Measurements from ENCODE around the gene GPR33. TPM values are rescaled to one million over a fixed set of nuclear protein-coding genes. Genes with fewer than 3 reads are reported as not detected.
"Not testable (repeated sequence)": the region's sequence is repeated elsewhere in the genome, so short reads cannot be mapped to it uniquely, and the experiment has no call there.

Gene GPR33
- total RNA-seq, 1 donor from 2014 or later, result not detected

- H3K4me3 Mint-ChIP-seq (ENCODE audit: unreplicated experiment), result no peak overlapping the region
- peaks cover 4% of the 10 kb centered on the region for H3K36me3 Mint-ChIP-seq (ENCODE audit: unreplicated experiment)
- TF ChIP-seq CTCF (IDR thresholded peaks at IDR 0.05; ENCODE audit: partially characterized antibody, unreplicated experiment), result no peak
- DNase-seq, result no peak
- no peak overlapping the region for H3K27ac Mint-ChIP-seq (ENCODE audit: unreplicated experiment)
- no peaks in the 10 kb centered on the region for H3K9me3 Mint-ChIP-seq (ENCODE audit: unreplicated experiment)
- H3K4me1 Mint-ChIP-seq (ENCODE audit: low read depth, unreplicated experiment), result no peaks in the 10 kb centered on the region
- H3K27me3 Mint-ChIP-seq (ENCODE audit: unreplicated experiment), result no peaks in the 10 kb centered on the region
Measured at GRCh38 chr14:31441273-31442111, 46.3 kb downstream of the GPR33 start.

GRCh38 chr14:31440280-31440679 is 47.6 kb downstream of the GPR33 start:
- Mint-ChIP-seq H3K36me3 (ENCODE audit: unreplicated experiment) (peaks cover 4% of the 10 kb centered on the region), H3K4me1 (ENCODE audit: low read depth, unreplicated experiment) (no peaks in the 10 kb centered on the region), H3K9me3 (ENCODE audit: unreplicated experiment) (no peaks in the 10 kb centered on the region), H3K27me3 (ENCODE audit: unreplicated experiment) (no peaks in the 10 kb centered on the region), H3K27ac (ENCODE audit: unreplicated experiment) (no peak overlapping the region), H3K4me3 (ENCODE audit: unreplicated experiment) (no peak overlapping the region)
- no peak for DNase-seq
- TF ChIP-seq CTCF (IDR thresholded peaks at IDR 0.05; ENCODE audit: partially characterized antibody, unreplicated experiment), result no peak

- peaks cover 4% of the 10 kb centered on the region for H3K36me3 Mint-ChIP-seq (ENCODE audit: unreplicated experiment)
- no peak for DNase-seq
- no peak for TF ChIP-seq CTCF (IDR thresholded peaks at IDR 0.05; ENCODE audit: partially characterized antibody, unreplicated experiment)
- H3K4me3 Mint-ChIP-seq (ENCODE audit: unreplicated experiment), result no peak overlapping the region
- no peaks in the 10 kb centered on the region for H3K4me1 Mint-ChIP-seq (ENCODE audit: low read depth, unreplicated experiment)
- H3K27me3 Mint-ChIP-seq (ENCODE audit: unreplicated experiment), result no peaks in the 10 kb centered on the region
- H3K27ac Mint-ChIP-seq (ENCODE audit: unreplicated experiment), result no peak overlapping the region
- H3K9me3 Mint-ChIP-seq (ENCODE audit: unreplicated experiment), result no peaks in the 10 kb centered on the region
Measured at GRCh38 chr14:31439561-31439960, 48.3 kb downstream of the GPR33 start.

- not testable (repeated sequence) for H3K4me3 Mint-ChIP-seq (ENCODE audit: unreplicated experiment); H3K36me3 Mint-ChIP-seq (ENCODE audit: unreplicated experiment); DNase-seq; H3K9me3 Mint-ChIP-seq (ENCODE audit: unreplicated experiment); H3K27ac Mint-ChIP-seq (ENCODE audit: unreplicated experiment); H3K27me3 Mint-ChIP-seq (ENCODE audit: unreplicated experiment); H3K4me1 Mint-ChIP-seq (ENCODE audit: low read depth, unreplicated experiment)
Measured at GRCh38 chr14:31437045-31437691, 50.7 kb downstream of the GPR33 start.

- Mint-ChIP-seq H3K4me3 (ENCODE audit: unreplicated experiment) (no peak overlapping the region), H3K36me3 (ENCODE audit: unreplicated experiment) (peaks cover 12% of the 10 kb centered on the region), H3K9me3 (ENCODE audit: unreplicated experiment) (no peaks in the 10 kb centered on the region), H3K27ac (ENCODE audit: unreplicated experiment) (no peak overlapping the region), H3K4me1 (ENCODE audit: low read depth, unreplicated experiment) (no peaks in the 10 kb centered on the region), H3K27me3 (ENCODE audit: unreplicated experiment) (no peaks in the 10 kb centered on the region)
- no peak for TF ChIP-seq CTCF (IDR thresholded peaks at IDR 0.05; ENCODE audit: partially characterized antibody, unreplicated experiment)
- no peak for DNase-seq
Measured at GRCh38 chr14:31435276-31435675, 52.6 kb downstream of the GPR33 start.

Other genes starting within 250 kb of the GPR33 start
- gene HEATR5A, start 67.5 kb downstream of the GPR33 start, total RNA-seq (ENCODE audit: unreplicated experiment), result 14.1 TPM
- 10.3 TPM for gene DTD2, start 30.5 kb downstream of the GPR33 start, total RNA-seq (ENCODE audit: unreplicated experiment)
- 12.5 TPM for gene NUBPL, start 73.4 kb upstream of the GPR33 start, total RNA-seq (ENCODE audit: unreplicated experiment)